Activated CD4-positive, CD25-positive, alpha-beta regulatory T cell treated with anti-CD3 and anti-CD28 coated beads, Interleukin-2, amount 50 U/mL, for 16 hours (primary cell): ENCODE measurements around the gene ECI2.
"Not testable (repeated sequence)": the region's sequence is repeated elsewhere in the genome, so short reads cannot be mapped to it uniquely, and the experiment has no call there.

Experiments
- DNase-seq: peaks from one replicate; pipeline ENCODE4 v3.0.0-alpha.2; 2020; ENCODE audit warnings: low read depth, low spot score

Gene ECI2

GRCh38 chr6:4101298-4101697 is 34.1 kb downstream of the ECI2 start:
- DNase-seq: no peak

GRCh38 chr6:4100655-4101054 is 34.7 kb downstream of the ECI2 start:
- no peak for DNase-seq

GRCh38 chr6:4093288-4093687 is 42.1 kb downstream of the ECI2 start:
- DNase-seq: no peak

GRCh38 chr6:4091941-4092340 is 43.4 kb downstream of the ECI2 start:
- no peak for DNase-seq

DNA sequence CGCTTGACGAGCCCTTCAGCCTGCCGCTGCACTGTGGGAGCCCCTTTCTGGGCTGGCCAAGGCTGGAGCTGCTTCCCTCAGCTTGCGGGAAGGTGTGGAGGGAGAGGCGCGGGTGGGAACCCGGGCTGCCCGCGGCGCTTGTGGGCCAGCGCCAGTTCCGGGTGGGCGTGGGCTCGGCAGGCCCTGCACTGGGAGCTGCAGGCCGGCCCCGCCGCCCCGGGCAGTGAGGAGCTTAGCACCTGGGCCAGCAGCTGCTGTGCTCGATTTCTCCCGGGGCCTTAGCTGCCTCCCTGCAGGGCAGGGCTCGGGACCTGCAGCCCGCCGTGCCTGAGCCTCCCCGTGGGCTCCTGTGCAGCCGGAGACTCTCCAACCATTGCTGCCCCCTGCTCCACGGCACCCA is 45.3 kb downstream of the ECI2 start:
- not testable (repeated sequence) for DNase-seq

GRCh38 chr6:4088704-4089103 is 46.7 kb downstream of the ECI2 start:
- no peak for DNase-seq

GRCh38 chr6:4085332-4085700 is 50.1 kb downstream of the ECI2 start:
- DNase-seq: no peak

DNA sequence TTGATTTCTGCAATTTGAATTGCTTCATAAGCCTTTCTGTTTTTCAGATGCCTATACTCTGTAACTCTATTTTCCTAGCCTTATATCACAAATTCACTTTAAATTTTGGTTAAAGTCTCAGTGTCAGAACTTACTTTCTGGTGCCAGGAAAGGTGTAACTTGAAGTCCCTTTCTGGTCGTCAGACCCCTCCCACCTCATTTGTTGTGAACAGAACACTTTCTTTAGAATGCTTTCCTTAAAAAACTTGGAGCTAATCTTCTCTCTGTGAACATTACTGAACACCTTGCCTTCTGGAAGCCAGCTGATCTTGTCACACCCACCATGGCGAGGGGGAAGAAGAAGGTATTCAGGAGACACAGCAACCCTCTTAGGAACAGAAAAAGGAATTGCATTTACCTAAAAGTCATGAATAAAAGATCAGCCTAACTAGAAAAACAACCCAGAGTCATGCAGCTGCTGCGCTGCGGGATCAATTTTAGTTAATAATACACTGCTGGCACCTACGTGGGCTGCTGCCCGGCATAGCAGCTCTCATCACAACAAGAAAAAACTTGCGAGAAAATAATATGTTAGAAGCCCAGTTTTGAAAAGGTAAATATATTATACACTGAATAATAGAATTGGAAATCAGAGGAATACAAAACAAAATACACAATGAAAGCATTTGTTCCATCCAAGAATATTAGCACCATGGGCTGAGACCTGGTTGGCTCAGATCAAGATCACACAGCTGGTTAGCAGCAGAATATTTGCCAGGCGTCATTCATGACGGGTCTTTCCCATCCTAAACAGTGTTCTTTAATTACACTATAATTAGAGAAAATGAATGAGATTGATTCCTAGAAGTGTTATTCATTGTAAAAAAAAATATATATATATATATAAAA is 50.7 kb downstream of the ECI2 start:
- DNase-seq: no peak

DNA sequence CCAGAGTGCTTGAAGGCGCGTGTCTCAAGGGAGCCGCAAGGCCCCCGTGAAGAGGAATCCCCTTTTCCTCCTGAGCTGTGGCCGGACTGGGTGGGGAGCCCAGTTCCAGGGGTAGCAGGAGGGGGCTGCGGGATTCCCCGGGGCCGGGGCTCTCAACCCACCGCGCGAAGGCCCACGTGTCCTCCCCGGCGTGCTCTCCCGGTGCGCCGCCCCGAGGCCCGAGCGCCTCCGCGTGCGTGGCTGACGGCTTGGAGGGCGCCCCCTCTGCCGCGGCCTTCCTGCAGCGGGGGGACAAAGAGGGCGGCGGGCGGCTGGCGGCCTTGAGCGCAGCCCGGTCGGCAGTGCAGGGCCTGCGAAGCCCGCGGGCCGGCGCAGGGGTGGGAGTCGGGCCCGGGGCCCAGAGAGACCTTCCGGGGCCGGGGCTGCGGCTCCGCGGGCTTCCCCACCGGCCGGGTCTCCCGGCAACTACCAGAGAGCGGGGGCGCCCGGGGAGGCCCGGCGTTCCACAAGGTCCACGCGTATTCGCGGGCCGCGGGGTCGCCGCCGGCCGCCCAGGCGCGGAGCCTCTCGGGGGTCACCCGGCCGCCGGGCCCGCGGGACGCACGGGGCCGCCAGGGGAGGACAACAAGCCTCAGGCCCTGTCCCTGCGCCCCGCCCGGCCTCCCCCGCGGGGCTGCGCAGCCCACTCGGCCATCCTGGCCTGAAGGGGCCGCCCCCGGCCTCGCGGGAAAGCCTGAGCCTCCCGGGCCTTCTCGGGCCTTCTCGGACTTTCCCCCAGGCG is 56.5 kb downstream of the ECI2 start, which contains the start of gene FAM217A:
Gene FAM217A (minus strand): TSS at position 447 of the 781 bp plus-strand sequence. CDS start 1,723 bp downstream, outside the sequence.
- DNase-seq: no peak

- no peak for DNase-seq
These were observed 60.7 kb downstream of the ECI2 start for GRCh38 chr6:4074478-4075235.

DNA sequence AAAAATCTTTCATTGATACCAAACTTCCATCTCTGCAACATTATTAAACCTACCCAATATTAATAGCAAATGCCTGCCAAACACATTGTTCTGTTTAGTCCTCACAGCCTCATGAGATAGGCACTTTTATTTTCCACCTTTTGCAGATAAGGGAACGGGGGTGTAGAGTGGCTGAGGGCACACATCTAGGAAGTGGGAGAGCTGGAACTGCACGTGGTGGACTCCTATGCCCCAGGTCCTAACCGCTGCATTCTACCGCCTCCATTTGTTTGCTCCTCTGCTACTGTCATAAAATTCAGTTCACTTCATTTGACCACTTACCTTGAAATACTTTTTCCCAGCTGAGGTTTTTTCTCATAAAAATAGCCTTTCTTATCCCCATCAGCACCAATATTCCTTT is 64.0 kb downstream of the ECI2 start:
- DNase-seq: no peak

DNA sequence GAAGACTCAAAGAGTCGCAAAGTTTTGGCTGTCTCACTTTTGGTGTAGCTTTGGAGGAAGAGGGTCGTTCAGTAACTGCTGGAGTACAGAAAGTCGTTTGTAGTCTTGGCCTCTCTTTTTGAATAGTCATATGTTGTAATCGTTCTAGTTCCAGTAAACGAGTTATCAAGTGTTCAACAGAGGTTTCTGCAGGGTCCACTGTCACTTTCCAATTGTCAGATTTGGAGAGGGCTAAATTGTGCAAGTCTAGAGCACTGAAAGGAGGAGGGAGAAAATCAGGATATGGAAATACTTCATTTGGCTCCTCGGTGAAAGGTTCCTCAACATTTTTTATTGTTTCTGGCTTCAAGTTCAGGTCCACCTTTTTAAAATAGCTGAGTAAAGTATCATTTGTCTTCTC is 66.2 kb downstream of the ECI2 start:
- DNase-seq: no peak

- no peak for DNase-seq
These were observed 67.7 kb downstream of the ECI2 start for GRCh38 chr6:4067673-4068072.

DNA sequence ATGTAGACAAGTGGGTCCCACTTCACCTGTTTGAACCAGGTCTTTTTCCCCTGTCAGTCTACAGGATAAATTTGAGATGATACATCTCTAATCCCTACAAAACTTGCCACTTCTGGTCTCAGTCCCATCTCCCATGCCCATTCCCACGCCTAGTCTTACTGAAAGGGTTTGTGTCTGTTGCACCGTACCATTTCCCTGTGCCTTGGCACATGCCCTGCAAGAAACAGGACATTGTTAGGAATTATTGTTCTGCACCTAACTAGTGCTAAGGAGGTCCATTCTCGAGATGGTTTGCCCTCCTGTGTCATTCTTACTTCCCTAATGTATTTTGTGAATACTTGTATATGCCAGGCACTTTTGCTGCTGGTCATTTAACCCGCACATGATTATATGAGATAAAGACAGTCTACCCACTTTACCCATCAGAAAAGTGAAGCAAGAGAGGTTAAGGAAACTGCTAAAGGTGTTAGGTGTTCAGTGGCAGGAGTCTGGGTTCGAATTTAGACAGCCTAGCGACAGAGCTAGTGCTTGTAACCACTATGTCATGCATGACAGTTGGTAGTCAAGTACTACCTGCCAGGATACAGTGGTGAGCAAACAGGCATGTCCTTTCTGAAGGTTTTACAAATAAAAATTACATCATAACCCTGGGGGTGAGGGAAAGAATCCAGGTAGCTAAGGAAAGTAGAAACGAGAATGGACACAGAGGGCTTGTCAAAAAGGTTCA is 69.2 kb downstream of the ECI2 start:
- DNase-seq: no peak
